ENCODE data around the gene CCDC141. TPM values are rescaled to one million over a fixed set of nuclear protein-coding genes. Genes with fewer than 3 reads are reported as not detected.

CCDC141 gene
- polyA plus RNA-seq, 3 donors = 0.09 to 0.54 (median 0.45) TPM

- WGBS, 3 donors = 54 to 62% (median 58%) methylated on average over 17 of the region's 17 CpGs
Measured at GRCh38 chr2:178863856-178864620, 185.9 kb downstream of the CCDC141 start.

GRCh38 chr2:178863130-178863855 is 186.6 kb downstream of the CCDC141 start:
- no peak overlapping the region for H3K27ac ChIP-seq (ENCODE audit: low read depth, low read length)
- 31 to 55% (median 52%) methylated on average over 5 of the region's 5 CpGs for WGBS, 3 donors

More at GRCh38 chr2:178863856-178864620, 185.9 kb downstream of the CCDC141 start:
- no peak overlapping the region for H3K27ac ChIP-seq (ENCODE audit: low read depth, low read length)

DNA sequence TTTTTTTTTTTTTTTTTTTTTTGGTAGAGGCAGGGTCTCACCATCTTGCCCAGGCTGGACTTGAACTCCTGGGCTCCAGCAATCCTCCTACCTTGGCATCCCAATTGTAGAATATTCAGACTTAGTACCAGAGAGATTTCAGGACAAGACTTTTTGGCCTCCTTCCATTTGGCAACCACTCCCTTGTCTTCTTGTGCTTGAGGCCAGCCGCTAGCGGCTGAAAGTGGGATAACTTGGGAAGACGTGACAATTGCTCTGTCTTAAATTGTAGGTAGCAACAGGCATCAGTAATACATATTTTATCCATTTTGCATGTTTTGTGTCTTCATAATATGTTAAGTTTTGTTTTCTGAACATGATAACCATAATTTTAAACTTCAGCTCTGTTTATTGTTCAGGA is 189.4 kb downstream of the CCDC141 start:
- no peak overlapping the region for H3K27ac ChIP-seq (ENCODE audit: low read depth, low read length)
- WGBS, 3 donors = 53 to 60% (median 58%) methylated on average over 3 of the region's 3 CpGs

DNA sequence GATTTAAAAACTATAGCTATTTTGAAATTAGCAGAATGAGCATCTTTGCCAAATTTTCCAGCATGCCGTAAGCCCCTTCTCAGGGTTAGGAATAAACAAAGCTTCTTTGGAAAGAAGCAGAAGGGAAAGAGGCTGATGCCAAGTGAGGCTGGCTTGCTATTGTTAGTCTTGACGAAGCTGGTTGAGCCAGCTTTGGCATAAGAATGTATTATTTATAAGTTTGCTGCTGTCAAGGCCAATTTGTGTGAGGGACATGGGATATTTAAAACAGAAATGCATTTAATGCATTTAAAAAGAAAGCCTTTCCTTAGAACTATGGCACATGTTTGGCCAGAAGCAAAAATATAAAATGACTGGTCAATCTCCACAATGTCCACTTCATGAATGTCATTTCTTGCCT is 190.2 kb downstream of the CCDC141 start:
- WGBS, 3 donors = 24 to 64% (median 55%) methylated on average over 2 of the region's 2 CpGs

GRCh38 chr2:178858896-178859625 is 190.9 kb downstream of the CCDC141 start:
- 64 to 75% (median 72%) methylated on average over 4 of the region's 4 CpGs for WGBS, 3 donors

More for the DNA sequence above, 190.2 kb downstream of the CCDC141 start:
- H3K27ac ChIP-seq (ENCODE audit: low read depth, low read length) = no peak overlapping the region

GRCh38 chr2:178855151-178855550 is 194.8 kb downstream of the CCDC141 start:
- no peak overlapping the region for H3K27ac ChIP-seq (ENCODE audit: low read depth, low read length)

More at GRCh38 chr2:178858896-178859625, 190.9 kb downstream of the CCDC141 start:
- no peak overlapping the region for H3K27ac ChIP-seq (ENCODE audit: low read depth, low read length)

DNA sequence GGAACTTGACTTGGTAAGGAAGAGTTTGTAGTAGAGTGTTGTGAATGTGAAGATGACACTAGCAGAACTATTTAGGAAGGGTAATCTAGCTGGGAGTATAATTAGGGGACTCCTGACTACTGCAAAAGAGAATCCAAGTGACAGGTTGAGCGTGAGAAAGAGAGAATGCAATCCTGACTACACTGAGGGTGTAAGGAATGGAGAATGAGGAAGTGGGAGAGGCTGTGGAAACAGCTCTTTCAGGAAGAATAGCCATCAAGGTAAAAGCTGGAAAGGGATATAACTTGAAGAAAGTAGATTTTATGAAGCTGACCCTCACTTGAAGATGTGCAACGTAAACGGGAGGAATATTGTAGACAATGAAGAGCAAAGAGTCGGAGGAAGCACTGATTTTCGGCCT is 201.6 kb downstream of the CCDC141 start:
- no peak overlapping the region for H3K27ac ChIP-seq (ENCODE audit: low read depth, low read length)
- 96 to 99% (median 98%) methylated on average over 5 of the region's 5 CpGs for WGBS, 3 donors

- H3K27ac ChIP-seq (ENCODE audit: low read depth, low read length) = no peak overlapping the region
- WGBS, 3 donors = 65 to 80% (median 71%) methylated on average over 2 of the region's 2 CpGs
Measured at GRCh38 chr2:178846458-178846802, 203.5 kb downstream of the CCDC141 start.

DNA sequence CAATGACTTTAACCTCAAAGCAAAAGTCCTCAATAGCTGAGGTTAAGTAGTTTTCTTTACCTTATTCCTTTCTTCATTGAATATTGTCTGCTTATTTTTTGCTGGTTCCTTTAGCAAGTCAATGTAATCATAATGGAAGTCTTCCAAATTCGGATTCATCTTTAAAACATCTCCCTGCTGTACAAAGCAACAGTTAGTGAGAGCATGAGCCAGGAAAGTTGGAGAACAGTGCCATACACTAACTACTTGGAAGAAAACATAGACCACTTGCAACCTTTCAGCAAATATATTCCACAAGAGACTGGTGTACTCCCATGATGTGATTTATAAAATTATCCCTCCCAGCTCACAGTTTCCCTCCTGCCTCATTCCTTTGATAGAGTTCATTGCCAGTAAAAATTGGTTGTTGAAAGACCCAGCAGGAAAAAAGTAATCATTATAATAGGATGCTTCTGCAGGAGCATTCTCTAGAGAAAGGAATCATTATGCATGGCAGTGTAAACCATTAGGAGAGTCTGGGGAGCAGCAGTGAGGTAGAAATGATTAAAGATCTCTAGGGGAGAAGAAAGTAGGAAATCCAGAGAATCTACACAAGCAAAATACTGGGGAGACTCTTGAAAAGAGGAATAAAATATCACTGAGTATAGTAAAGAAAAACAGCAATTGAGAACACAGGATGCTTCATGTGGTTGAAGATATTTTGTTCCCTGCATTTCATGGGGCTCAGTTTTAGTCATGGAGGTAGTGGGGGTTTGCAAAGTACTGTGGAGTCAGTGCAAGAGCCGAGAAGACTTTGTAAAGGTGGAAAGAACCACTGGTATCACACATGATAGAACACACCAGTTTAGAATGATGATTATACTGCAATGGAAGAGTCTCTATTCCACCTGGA is 204.1 kb downstream of the CCDC141 start:
- H3K27ac ChIP-seq (ENCODE audit: low read depth, low read length) = no peak overlapping the region
- WGBS, 3 donors = 64 to 67% (median 66%) methylated on average over 2 of the region's 2 CpGs

DNA sequence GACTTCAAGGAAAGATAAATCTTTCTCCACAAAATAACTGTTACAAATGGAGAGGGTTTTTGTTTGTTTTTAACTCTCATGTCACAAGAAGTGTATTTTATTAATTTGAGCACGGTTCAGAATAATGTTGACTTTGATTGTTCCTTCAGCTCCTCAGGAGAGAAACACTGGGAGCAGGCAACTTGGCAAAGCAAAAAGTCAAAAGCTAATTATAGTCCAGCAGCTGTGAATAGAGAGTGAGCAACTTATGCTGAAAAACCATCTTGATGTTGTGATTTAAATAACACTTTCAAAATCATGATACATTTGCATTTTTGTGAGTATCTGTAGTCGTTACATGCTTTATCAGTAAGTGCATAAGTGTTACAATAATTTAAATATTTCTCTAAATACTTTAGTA is 205.2 kb downstream of the CCDC141 start:
- 71 to 78% (median 76%) methylated on average over 2 of the region's 2 CpGs for WGBS, 3 donors
- H3K27ac ChIP-seq (ENCODE audit: low read depth, low read length) = no peak overlapping the region

DNA sequence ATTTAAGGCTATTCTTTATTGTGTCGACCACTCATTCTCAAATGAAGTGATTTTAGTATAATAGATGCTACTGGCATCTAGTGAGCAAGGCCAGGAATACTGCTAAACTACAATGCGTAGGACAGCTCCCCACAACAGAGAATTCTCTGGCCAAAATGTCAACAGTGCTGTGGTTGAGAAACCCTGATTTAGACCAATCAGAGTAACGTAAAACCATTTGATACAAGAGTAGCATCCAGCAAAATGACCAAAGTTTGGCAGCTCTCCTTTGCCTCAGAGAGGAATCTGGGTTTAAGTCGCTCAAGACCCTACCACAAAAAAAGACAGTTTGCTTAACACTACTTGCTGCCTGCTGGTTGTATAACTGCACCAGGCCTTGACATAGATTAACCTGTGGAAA is 205.7 kb downstream of the CCDC141 start:
- WGBS, 3 donors = 90 to 94% (median 92%) methylated on average over 4 of the region's 4 CpGs
- H3K27ac ChIP-seq (ENCODE audit: low read depth, low read length) = no peak overlapping the region

DNA sequence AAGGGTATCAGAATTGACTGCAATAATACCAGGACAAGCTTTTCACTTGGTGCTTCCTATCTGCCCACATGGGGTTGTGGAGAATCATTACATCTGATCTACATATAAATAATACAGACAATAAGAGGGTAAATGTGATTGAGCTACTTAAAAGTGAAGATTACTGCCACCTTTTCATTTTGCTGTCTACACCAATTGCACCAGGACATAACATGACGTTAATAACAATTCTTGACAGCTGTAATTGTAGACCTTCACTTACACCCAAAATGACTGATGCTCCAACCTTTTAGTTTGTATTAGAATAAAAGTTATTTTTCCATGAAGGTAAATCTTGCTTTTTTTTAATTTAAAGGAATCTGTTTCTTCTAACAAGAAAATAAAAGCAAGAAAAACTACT is 206.2 kb downstream of the CCDC141 start:
- 94 to 96% (median 94%) methylated on average over 1 of the region's 1 CpG for WGBS, 3 donors
- no peak overlapping the region for H3K27ac ChIP-seq (ENCODE audit: low read depth, low read length)

GRCh38 chr2:178836807-178837206 is 213.1 kb downstream of the CCDC141 start:
- H3K27ac ChIP-seq (ENCODE audit: low read depth, low read length) = no peak overlapping the region
- 66 to 71% (median 70%) methylated on average over 4 of the region's 4 CpGs for WGBS, 3 donors

DNA sequence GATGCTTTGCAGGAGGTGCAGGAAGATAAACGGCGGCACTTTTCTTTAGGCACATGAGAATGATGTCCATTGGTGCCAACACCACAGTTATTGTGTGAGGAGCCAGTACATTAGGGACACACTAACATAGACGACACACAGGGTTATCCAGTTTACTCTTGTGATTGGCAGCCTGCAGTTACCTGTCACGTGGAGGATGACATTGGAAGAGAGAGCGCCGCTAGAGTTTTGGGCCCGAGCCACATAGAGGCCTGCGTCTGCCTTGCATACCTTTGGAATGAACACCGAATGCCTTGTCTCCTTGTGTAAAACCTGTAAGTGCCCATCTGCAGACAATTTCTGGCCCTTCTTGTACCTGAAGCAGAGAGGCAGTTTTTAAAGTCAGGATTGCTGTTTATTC is 215.9 kb downstream of the CCDC141 start:
- no peak overlapping the region for H3K27ac ChIP-seq (ENCODE audit: low read depth, low read length)
- WGBS, 3 donors = 83 to 94% (median 93%) methylated on average over 9 of the region's 9 CpGs

DNA sequence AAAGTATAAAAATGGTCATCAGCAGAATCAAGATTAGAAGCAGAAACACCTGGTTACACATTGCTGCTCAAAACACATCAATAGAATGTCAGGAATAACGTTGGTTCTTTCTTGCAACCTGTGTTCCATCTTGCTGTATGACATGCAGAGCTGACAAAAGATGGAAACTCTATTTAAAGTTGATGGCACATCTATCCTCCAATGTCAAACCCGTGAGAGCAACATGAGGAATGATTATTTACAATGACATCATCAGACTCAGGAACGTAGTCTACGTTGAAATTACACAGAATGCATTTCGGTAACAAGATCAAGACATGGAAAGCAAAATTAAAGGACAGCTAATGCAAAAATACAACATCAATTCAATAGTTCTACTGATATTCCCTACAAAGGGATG is 216.6 kb downstream of the CCDC141 start:
- WGBS, 3 donors = 75 to 86% (median 83%) methylated on average over 5 of the region's 5 CpGs
- no peak overlapping the region for H3K27ac ChIP-seq (ENCODE audit: low read depth, low read length)

GRCh38 chr2:178830451-178830850 is 219.5 kb downstream of the CCDC141 start:
- H3K27ac ChIP-seq (ENCODE audit: low read depth, low read length) = no peak overlapping the region
- 74 to 87% (median 78%) methylated on average over 2 of the region's 2 CpGs for WGBS, 3 donors

GRCh38 chr2:178829981-178830380 is 220.0 kb downstream of the CCDC141 start:
- 64 to 72% (median 72%) methylated on average over 3 of the region's 3 CpGs for WGBS, 3 donors
- no peak overlapping the region for H3K27ac ChIP-seq (ENCODE audit: low read depth, low read length)

- H3K27ac ChIP-seq (ENCODE audit: low read depth, low read length) = no peak overlapping the region
- 60 to 64% (median 61%) methylated on average over 3 of the region's 3 CpGs for WGBS, 3 donors
Measured at GRCh38 chr2:178829299-178829960, 220.5 kb downstream of the CCDC141 start.

All from adipose tissue (tissue), 3 donors.